ENCODE measurements around the gene MRPL27. TPM values are rescaled to one million over a fixed set of nuclear protein-coding genes. Genes with fewer than 3 reads are reported as not detected.

The MRPL27 gene
- polyA plus RNA-seq (118 and 138 TPM in 2 replicates), polyA minus RNA-seq (50.2 and 52.4 TPM in 2 replicates)

DNA sequence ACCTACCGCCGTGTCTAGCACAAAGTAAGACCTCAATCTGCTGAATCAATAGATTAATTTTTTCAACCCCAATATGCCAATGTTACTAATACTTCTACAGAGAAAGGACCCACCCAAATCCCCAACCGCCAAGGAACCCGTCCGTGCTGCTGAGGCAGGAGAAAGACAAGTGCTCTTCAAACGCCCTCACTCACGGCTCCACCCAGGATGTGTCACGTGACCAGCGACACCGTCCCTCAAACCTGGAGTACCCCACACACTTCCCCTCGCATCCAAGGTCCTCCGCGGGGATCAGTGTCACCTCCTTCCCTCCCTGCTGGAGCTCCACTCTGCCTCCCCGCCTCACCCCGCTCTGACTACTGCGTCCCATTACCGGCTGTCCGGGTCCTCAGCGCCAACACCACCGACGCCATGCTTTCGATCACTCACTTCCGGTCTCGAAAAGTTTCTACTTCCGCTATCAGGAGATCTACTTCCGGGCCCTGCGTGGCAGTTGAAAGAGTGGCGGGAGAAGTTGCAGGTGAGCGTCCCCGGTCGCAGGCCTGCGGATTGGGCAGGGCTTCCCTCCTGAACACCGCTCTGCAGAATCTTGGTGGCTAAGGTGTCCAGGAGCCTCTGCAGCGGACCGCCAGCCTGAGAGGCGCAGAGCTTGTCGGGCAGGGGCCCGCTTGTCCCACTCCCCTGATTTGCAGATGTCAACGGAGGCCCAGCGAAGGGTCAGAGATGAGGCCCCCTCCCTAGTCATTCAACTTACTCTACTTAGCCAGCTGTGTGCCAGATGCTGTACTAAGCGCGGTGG is at the start of gene MRPL27, which contains the start of gene EME1:
MRPL27 (minus strand) TSS at position 427 of the 799 bp plus-strand sequence; CDS start at position 413, 14 bp downstream.
EME1 (plus strand) TSS at position 472 of the 799 bp plus-strand sequence. CDS start 1,980 bp downstream, outside the sequence.
- H3K27ac ChIP-seq (ENCODE audit: low read length), result peak within 1 kb of the TSS; percentile 93

DNA sequence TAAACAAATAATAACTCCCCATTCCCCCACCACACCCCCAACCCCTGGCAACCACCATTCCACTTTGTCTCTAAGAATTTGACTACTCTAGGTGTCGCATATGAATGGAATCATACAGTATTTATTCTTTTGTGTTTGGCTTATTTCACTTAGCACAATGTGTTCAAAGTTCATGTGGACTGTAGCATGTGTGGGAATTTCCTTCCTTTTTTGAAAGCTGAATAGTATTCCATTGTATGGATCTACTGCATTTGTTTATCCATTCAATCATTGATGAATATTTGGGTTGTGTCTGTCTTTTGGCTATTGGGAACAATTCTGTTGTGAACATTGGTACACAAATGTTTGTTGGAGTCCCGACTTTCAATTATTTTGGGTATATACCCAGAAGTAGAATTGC is 49.8 kb upstream of the MRPL27 start:
- Histone ChIP-seq H3K79me2 (replicated peaks; ENCODE audit: insufficient read depth, low read length) (no peaks in the 10 kb centered on the region), H3K4me3 (ENCODE audit: low read length) (no peak overlapping the region), H3K9ac (ENCODE audit: low read length) (no peak overlapping the region), H3K9me2 (ENCODE audit: insufficient read depth, low read length) (no peaks in the 10 kb centered on the region), H3K27ac (ENCODE audit: low read length) (no peak overlapping the region), H3K9me3 (ENCODE audit: low read length) (no peaks in the 10 kb centered on the region), H3K27me3 (ENCODE audit: insufficient read depth, low read depth, low read length) (peaks cover 7% of the 10 kb centered on the region), H4K20me1 (ENCODE audit: insufficient read depth) (no peaks in the 10 kb centered on the region), H3K4me2 (ENCODE audit: low read length) (no peak overlapping the region), H3K36me3 (ENCODE audit: insufficient read depth, low read length) (no peaks in the 10 kb centered on the region), H3F3A (ENCODE audit: insufficient read depth, low read length, poor library complexity, severe bottlenecking) (no peaks in the 10 kb centered on the region), H2AFZ (ENCODE audit: low read depth, low read length) (no peak overlapping the region)
- TF ChIP-seq EZH2 (IDR thresholded peaks at IDR 0.05; ENCODE audit: borderline replicate concordance, insufficient read depth, low read length, poor library complexity, severe bottlenecking) (no peak), TAF1 (IDR thresholded peaks at IDR 0.05; ENCODE audit: low read depth) (no peak), RAD21 (conservative IDR thresholded peaks at IDR 0.05) (no peak), EP300 (conservative IDR thresholded peaks at IDR 0.05; ENCODE audit: poor library complexity, severe bottlenecking) (no peak), POLR2AphosphoS5 (IDR thresholded peaks at IDR 0.05) (no peak), MXI1 (conservative IDR thresholded peaks at IDR 0.05; ENCODE audit: poor library complexity, severe bottlenecking) (no peak)
- TF ChIP-seq, protein P1, sequence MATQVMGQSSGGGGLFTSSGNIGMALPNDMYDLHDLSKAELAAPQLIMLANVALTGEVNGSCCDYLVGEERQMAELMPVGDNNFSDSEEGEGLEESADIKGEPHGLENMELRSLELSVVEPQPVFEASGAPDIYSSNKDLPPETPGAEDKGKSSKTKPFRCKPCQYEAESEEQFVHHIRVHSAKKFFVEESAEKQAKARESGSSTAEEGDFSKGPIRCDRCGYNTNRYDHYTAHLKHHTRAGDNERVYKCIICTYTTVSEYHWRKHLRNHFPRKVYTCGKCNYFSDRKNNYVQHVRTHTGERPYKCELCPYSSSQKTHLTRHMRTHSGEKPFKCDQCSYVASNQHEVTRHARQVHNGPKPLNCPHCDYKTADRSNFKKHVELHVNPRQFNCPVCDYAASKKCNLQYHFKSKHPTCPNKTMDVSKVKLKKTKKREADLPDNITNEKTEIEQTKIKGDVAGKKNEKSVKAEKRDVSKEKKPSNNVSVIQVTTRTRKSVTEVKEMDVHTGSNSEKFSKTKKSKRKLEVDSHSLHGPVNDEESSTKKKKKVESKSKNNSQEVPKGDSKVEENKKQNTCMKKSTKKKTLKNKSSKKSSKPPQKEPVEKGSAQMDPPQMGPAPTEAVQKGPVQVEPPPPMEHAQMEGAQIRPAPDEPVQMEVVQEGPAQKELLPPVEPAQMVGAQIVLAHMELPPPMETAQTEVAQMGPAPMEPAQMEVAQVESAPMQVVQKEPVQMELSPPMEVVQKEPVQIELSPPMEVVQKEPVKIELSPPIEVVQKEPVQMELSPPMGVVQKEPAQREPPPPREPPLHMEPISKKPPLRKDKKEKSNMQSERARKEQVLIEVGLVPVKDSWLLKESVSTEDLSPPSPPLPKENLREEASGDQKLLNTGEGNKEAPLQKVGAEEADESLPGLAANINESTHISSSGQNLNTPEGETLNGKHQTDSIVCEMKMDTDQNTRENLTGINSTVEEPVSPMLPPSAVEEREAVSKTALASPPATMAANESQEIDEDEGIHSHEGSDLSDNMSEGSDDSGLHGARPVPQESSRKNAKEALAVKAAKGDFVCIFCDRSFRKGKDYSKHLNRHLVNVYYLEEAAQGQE (IDR thresholded peaks at IDR 0.05; ENCODE audit: borderline replicate concordance), result no peak
- TF ChIP-seq, protein P2, sequence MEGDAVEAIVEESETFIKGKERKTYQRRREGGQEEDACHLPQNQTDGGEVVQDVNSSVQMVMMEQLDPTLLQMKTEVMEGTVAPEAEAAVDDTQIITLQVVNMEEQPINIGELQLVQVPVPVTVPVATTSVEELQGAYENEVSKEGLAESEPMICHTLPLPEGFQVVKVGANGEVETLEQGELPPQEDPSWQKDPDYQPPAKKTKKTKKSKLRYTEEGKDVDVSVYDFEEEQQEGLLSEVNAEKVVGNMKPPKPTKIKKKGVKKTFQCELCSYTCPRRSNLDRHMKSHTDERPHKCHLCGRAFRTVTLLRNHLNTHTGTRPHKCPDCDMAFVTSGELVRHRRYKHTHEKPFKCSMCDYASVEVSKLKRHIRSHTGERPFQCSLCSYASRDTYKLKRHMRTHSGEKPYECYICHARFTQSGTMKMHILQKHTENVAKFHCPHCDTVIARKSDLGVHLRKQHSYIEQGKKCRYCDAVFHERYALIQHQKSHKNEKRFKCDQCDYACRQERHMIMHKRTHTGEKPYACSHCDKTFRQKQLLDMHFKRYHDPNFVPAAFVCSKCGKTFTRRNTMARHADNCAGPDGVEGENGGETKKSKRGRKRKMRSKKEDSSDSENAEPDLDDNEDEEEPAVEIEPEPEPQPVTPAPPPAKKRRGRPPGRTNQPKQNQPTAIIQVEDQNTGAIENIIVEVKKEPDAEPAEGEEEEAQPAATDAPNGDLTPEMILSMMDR (IDR thresholded peaks at IDR 0.05; ENCODE audit: poor library complexity, severe bottlenecking), result no peak

More for the DNA sequence above, at the start of gene MRPL27, which contains the start of gene EME1:
- Histone ChIP-seq H4K20me1 (ENCODE audit: insufficient read depth) (no peaks in the 10 kb centered on the region), H3K79me2 (replicated peaks; ENCODE audit: insufficient read depth, low read length) (peaks cover 17% of the 10 kb centered on the region), H3K9me3 (ENCODE audit: low read length) (no peaks in the 10 kb centered on the region), H3K4me3 (ENCODE audit: low read length) (peak within 1 kb of the TSS; percentile 76), H2AFZ (ENCODE audit: low read depth, low read length) (peak within 1 kb of the TSS; percentile 62), H3K36me3 (ENCODE audit: insufficient read depth, low read length) (no peaks in the 10 kb centered on the region), H3F3A (ENCODE audit: insufficient read depth, low read length, poor library complexity, severe bottlenecking) (no peaks in the 10 kb centered on the region), H3K9ac (ENCODE audit: low read length) (peak within 1 kb of the TSS; percentile 89), H3K9me2 (ENCODE audit: insufficient read depth, low read length) (no peaks in the 10 kb centered on the region), H3K27me3 (ENCODE audit: insufficient read depth, low read depth, low read length) (no peaks in the 10 kb centered on the region), H3K4me2 (ENCODE audit: low read length) (peak within 1 kb of the TSS; percentile 82)
- TF ChIP-seq RAD21 (conservative IDR thresholded peaks at IDR 0.05) (peak; percentile 31), POLR2AphosphoS5 (IDR thresholded peaks at IDR 0.05) (peak; percentile 97), MXI1 (conservative IDR thresholded peaks at IDR 0.05; ENCODE audit: poor library complexity, severe bottlenecking) (peak; percentile 99), EZH2 (IDR thresholded peaks at IDR 0.05; ENCODE audit: borderline replicate concordance, insufficient read depth, low read length, poor library complexity, severe bottlenecking) (no peak), TAF1 (IDR thresholded peaks at IDR 0.05; ENCODE audit: low read depth) (peak; percentile 73), EP300 (conservative IDR thresholded peaks at IDR 0.05; ENCODE audit: poor library complexity, severe bottlenecking) (peak; percentile 61), SMC3 (conservative IDR thresholded peaks at IDR 0.05; ENCODE audit: poor library complexity) (peak; percentile 31)
- TF ChIP-seq, protein P2 (IDR thresholded peaks at IDR 0.05; ENCODE audit: poor library complexity, severe bottlenecking), result peak; percentile 22
- TF ChIP-seq, protein P1 (IDR thresholded peaks at IDR 0.05; ENCODE audit: borderline replicate concordance), result peak; percentile 90
